GM12878 (cell line): ENCODE results near the gene ADCY9. TPM values are rescaled to one million over a fixed set of nuclear protein-coding genes. Genes with fewer than 3 reads are reported as not detected.

Source experiments
- ATAC-seq: fragments of 200-7000 bp; cut with Tn5 transposase; 3 replicates; pipeline ENCODE4 v1.9.1; 2020; ENCODE audit warnings: mild to moderate bottlenecking, moderate library complexity
- BruUV-seq: library from RNA; stranded (reverse); fragments of 400-500 nt; replicated peaks from 2 replicates; lab custom pipeline; 2021; lab: Mats Ljungman, UMichigan
- CTCF ChIA-PET: fragments of 300-600 bp; sonication (Branson Sonifier 250); formaldehyde crosslinking; extraction: SDS; loops from one replicate; lab custom pipeline; 2021; ENCODE audit warnings: inconsistent platforms; lab: Yijun Ruan, JAX
- POLR2A ChIA-PET: fragments of 350-600 bp; formaldehyde crosslinking; extraction: SDS; loops from one replicate; lab custom pipeline; 2021; ENCODE audit warnings: inconsistent platforms; lab: Charles Lee
- RAD21 ChIA-PET: fragments of 300-600 bp; sonication (Branson Sonifier 250); formaldehyde crosslinking; loops from one replicate; lab custom pipeline; 2023; ENCODE audit warnings: antibody characterized with exemption; ENCODE audit not compliant: unreplicated experiment; lab: Charles Lee
- SMC1A ChIA-PET: fragments of 300-600 bp; sonication (Branson Sonifier 250); formaldehyde crosslinking; loops from one replicate; lab custom pipeline; 2023; ENCODE audit not compliant: unreplicated experiment, uncharacterized antibody; lab: Charles Lee
- DNase-seq: peaks from one replicate; pipeline ENCODE4 v3.0.0-alpha.2; 2011; ENCODE audit warnings: low read depth, low spot score
- FAIRE-seq: peaks from 3 replicates; lab custom pipeline; 2011; peaks lifted over from hg19 to GRCh38; lab: Jason Lieb, UNC
- H2AFZ ChIP-seq: 2 replicates; pipeline ENCODE4 v1.6.0; 2011; ENCODE audit warnings: low read depth, low read length, control low read depth; ENCODE audit not compliant: control insufficient read depth
- H3K27ac ChIP-seq: 2 replicates; pipeline ENCODE4 v1.5.1; 2011; ENCODE audit warnings: control low read depth; ENCODE audit not compliant: control insufficient read depth, insufficient read depth
- H3K27me3 ChIP-seq, 2 experiments: replicated peaks in 1 of 2; 2 replicates each; pipeline versions ENCODE4 v1.6.0 to v1.6.1; 2011; ENCODE audit warnings: low read length in 1 of 2; ENCODE audit not compliant: control insufficient read depth in 2 of 2, insufficient read depth in 2 of 2
- H3K36me3 ChIP-seq, 2 experiments: 2 replicates each; pipeline ENCODE4 v1.5.1; 2011; ENCODE audit warnings: low read length in 1 of 2; ENCODE audit not compliant: control insufficient read depth in 2 of 2, insufficient read depth in 2 of 2
- H3K4me1 ChIP-seq: 2 replicates; pipeline ENCODE4 v1.6.1; 2011; ENCODE audit warnings: mild to moderate bottlenecking, low read length, moderate library complexity, mixed read lengths; ENCODE audit not compliant: control insufficient read depth, insufficient read depth
- H3K4me2 ChIP-seq: 2 replicates; pipeline ENCODE4 v1.6.0; 2011; ENCODE audit warnings: control low read depth; ENCODE audit not compliant: control insufficient read depth, insufficient read depth
- H3K4me3 ChIP-seq: fragments of 200-600 bp; sonication (generic); 2 replicates; pipeline ENCODE4 v1.5.1; 2016
- H3K79me2 ChIP-seq: 2 replicates; pipeline ENCODE4 v1.6.0; 2011; ENCODE audit warnings: low read length; ENCODE audit not compliant: control insufficient read depth, insufficient read depth
- H3K9ac ChIP-seq: 2 replicates; pipeline ENCODE4 v1.8.0; 2011; ENCODE audit warnings: low read length, control low read depth, mixed read lengths; ENCODE audit not compliant: control insufficient read depth, insufficient read depth
- H3K9me3 ChIP-seq: replicated peaks from 3 replicates; pipeline ENCODE4 v1.5.1; 2011; ENCODE audit warnings: mild to moderate bottlenecking, low read length; ENCODE audit not compliant: control insufficient read depth, insufficient read depth
- H4K20me1 ChIP-seq: 2 replicates; pipeline ENCODE4 v1.6.0; 2011; ENCODE audit not compliant: control insufficient read depth, insufficient read depth
- ASH2L ChIP-seq: fragments of 300-600, 200-600 bp; sonication (generic); IDR thresholded peaks from 2 replicates; pipeline ENCODE4 v1.6.1; 2017; ENCODE audit warnings: low read depth, mild to moderate bottlenecking, borderline replicate concordance
- CHD1 ChIP-seq: IDR thresholded peaks from 2 replicates; pipeline ENCODE4 v1.6.1; 2012; ENCODE audit warnings: low read depth, low read length, improper control_type of control experiment
- CHD2 ChIP-seq: IDR thresholded peaks from 2 replicates; pipeline ENCODE4 v1.6.1; 2011; ENCODE audit warnings: low read depth, low read length, improper control_type of control experiment, borderline replicate concordance
- EP300 ChIP-seq, 2 experiments: fragments of 150-350 bp in 1 of 2; IDR thresholded peaks; 2 replicates each; pipeline ENCODE4 v1.6.1; 2011 to 2012; ENCODE audit warnings: low read depth in 2 of 2, low read length in 2 of 2, borderline replicate concordance in 1 of 2, improper control_type of control experiment in 1 of 2, inconsistent platforms in 1 of 2; ENCODE audit not compliant: control insufficient read depth in 1 of 2
- FOXM1 ChIP-seq: IDR thresholded peaks from 2 replicates; pipeline ENCODE4 v1.6.1; 2012; ENCODE audit warnings: low read depth, mild to moderate bottlenecking, inconsistent platforms, low read length, moderate library complexity
- IKZF1 ChIP-seq: fragments of 450-650 bp; conservative IDR thresholded peaks from 2 replicates; pipeline ENCODE4 v1.6.1; 2017; ENCODE audit warnings: antibody characterized with exemption, mild to moderate bottlenecking
- IRF4 ChIP-seq: IDR thresholded peaks from 2 replicates; pipeline ENCODE4 v1.6.1; 2011; ENCODE audit warnings: low read depth, low read length
- LARP7 ChIP-seq: fragments of 450-650 bp; IDR thresholded peaks from 2 replicates; pipeline ENCODE4 v1.6.1; 2017; ENCODE audit warnings: mild to moderate bottlenecking
- MEF2A ChIP-seq: IDR thresholded peaks from 2 replicates; pipeline ENCODE4 v1.6.1; 2011; ENCODE audit warnings: low read depth, mild to moderate bottlenecking, low read length, moderate library complexity; ENCODE audit not compliant: insufficient read depth
- NFYB ChIP-seq: IDR thresholded peaks from 2 replicates; pipeline ENCODE4 v1.6.1; 2011; ENCODE audit warnings: low read depth, mild to moderate bottlenecking, low read length, improper control_type of control experiment, moderate library complexity; ENCODE audit not compliant: insufficient read depth
- NR2C2 ChIP-seq: IDR thresholded peaks from 2 replicates; pipeline ENCODE4 v1.6.1; 2011; ENCODE audit warnings: borderline replicate concordance, low read depth; ENCODE audit not compliant: control insufficient read depth, insufficient read length
- PAX5 ChIP-seq: IDR thresholded peaks from 2 replicates; pipeline ENCODE4 v1.6.1; 2011; ENCODE audit warnings: low read depth, low read length, borderline replicate concordance
- RFX5 ChIP-seq: IDR thresholded peaks from 2 replicates; pipeline ENCODE4 v1.6.1; 2011; ENCODE audit warnings: low read depth, low read length, improper control_type of control experiment
- STAT3 ChIP-seq: IDR thresholded peaks from 2 replicates; pipeline ENCODE4 v1.6.1; 2011; ENCODE audit warnings: low read depth, low read length, improper control_type of control experiment
- TCF12 ChIP-seq: IDR thresholded peaks from 2 replicates; pipeline ENCODE4 v1.6.1; 2011; ENCODE audit warnings: low read depth, mild to moderate bottlenecking, low read length
- ZNF384 ChIP-seq: IDR thresholded peaks from 2 replicates; pipeline ENCODE4 v1.6.1; 2012; ENCODE audit warnings: low read depth, mild to moderate bottlenecking, low read length, improper control_type of control experiment, borderline replicate concordance
- ZZZ3 ChIP-seq: IDR thresholded peaks from 2 replicates; pipeline ENCODE4 v1.6.1; 2011; ENCODE audit warnings: low read depth; ENCODE audit not compliant: control insufficient read depth, insufficient read length
- WGBS: methylation state at CpG from one replicate; pipeline ENCODE4 v1.1.6; 2016; ENCODE audit warnings: low lambda C conversion rate; ENCODE audit not compliant: insufficient replicate concordance, insufficient coverage; ENCODE audit errors: missing lambda C conversion rate; 5-methylcytosine and 5-hydroxymethylcytosine counted together
- in situ Hi-C: fragments of 300-500 bp; cut with MboI; formaldehyde crosslinking; loops from 9 replicates; pipeline ENCODE4 v1.14.3; 2018; ENCODE audit warnings: mixed read lengths
- intact Hi-C: fragments of 100-400 bp; cut with micrococcal nuclease; formaldehyde crosslinking; loops from one replicate; pipeline ENCODE4 v1.14.2; 2022; ENCODE audit not compliant: unreplicated experiment
- polyA plus RNA-seq, 11 experiments: library from polyadenylated mRNA; depleted of rRNA in 4 of 11; unstranded in 6 of 11; stranded (reverse) in 5 of 11; fragments of >200 nt; fragmentation: Nextera tagmentation in 4 of 11; fragmentation: Illumina TruSeq in 1 of 11; extraction: Ambion mirVana in 4 of 11; extraction: Trizol in 1 of 11; gene quantifications; 1 replicate in 1 of 11; 2 replicates in 10 of 11; pipeline versions ENCODE4 v1.2.1 to v1.2.3, GENCODE V29; 2011 to 2016; ENCODE audit warnings: inconsistent platforms in 2 of 11, missing spikeins in 2 of 11, low read depth in 1 of 11
- total RNA-seq, 4 experiments: library from RNA; depleted of rRNA in 3 of 4; stranded (reverse); fragments of >200 nt in 3 of 4; fragmentation: Illumina TruSeq in 1 of 4; extraction: Trizol in 1 of 4; gene quantifications; 2 replicates each; pipeline versions ENCODE4 v1.2.1 to v1.2.3, GENCODE V29; 2013 to 2021
- TF ChIP-seq, protein P1 (sequence below): fragments of 450-650 bp; formaldehyde crosslinking; IDR thresholded peaks from 2 replicates; pipeline ENCODE4 v1.5.0; 2022; ENCODE audit warnings: mild to moderate bottlenecking, missing genetic modification characterization
- TF ChIP-seq, protein P2 (sequence below): IDR thresholded peaks from 2 replicates; pipeline ENCODE4 v1.6.1; 2011; ENCODE audit warnings: low read depth, mild to moderate bottlenecking, low read length, moderate library complexity, borderline replicate concordance; ENCODE audit errors: extremely low read depth
- TF ChIP-seq, protein P3 (sequence below): fragments of 450-650 bp; IDR thresholded peaks from 2 replicates; pipeline ENCODE4 v1.6.1; 2016; ENCODE audit warnings: mild to moderate bottlenecking

ADCY9 gene
- total and polyA plus RNA-seq, 10 of the 15 experiments (the other 5 are each of a cell fraction or from before 2014, with no cell fraction given): 0.09 to 0.41 (median 0.15) TPM; not detected in 3

DNA sequence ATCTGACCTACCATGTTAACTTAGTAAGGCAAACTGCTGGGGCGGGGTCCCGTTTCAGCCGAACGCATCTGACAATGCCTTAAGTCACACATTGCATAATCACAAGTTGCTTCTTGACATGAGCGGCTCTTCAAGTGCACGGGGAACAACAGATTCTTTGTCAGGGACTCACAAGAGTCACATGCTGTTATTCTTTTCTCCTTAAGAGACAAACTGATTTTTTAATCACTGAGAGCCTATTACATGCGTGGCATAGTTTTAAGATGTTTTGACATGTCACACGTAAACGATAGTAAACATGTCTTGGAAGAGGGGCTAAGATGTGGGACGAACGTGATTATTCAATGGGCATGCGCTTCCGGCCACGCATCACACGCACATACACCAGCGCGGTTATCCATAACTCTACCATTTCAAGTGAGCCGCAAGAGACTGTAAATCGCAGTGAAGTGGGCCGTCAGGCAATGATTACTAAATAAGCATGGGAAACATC lies 63.4 kb downstream of the ADCY9 start:
- no peak overlapping the region for H3K4me3 ChIP-seq
- ChIA-PET POLR2A (no interaction called here), CTCF (no interaction called here), SMC1A (no interaction called here), RAD21 (no interaction called here)
- no peaks in the 10 kb centered on the region for H3K9me3 ChIP-seq
- H4K20me1 ChIP-seq: no peaks in the 10 kb centered on the region
- H2AFZ ChIP-seq: no peak overlapping the region
- H3K36me3 ChIP-seq: no peaks in the 10 kb centered on the region
- no peak overlapping the region for H3K27ac ChIP-seq
- no peaks in the 10 kb centered on the region for H3K4me1 ChIP-seq
- WGBS: 79% methylated on average over 20 of the region's 20 CpGs
- DNase-seq: no peak
- no peak for FAIRE-seq
- H3K9ac ChIP-seq: no peak overlapping the region
- H3K27me3 ChIP-seq: no peaks in the 10 kb centered on the region
- no TSS peak for BruUV-seq
- H3K4me2 ChIP-seq: no peak overlapping the region
- no peak for TF ChIP-seq EP300 (IDR thresholded peaks at IDR 0.05; ENCODE audit: borderline replicate concordance in 1 of 2, control insufficient read depth in 1 of 2, low read depth in 2 of 2, low read length in 2 of 2)
- no peak for TF ChIP-seq LARP7
- no peak for TF ChIP-seq CHD1
- TF ChIP-seq ZZZ3: no peak
- TF ChIP-seq ASH2L: no peak
- no peak for TF ChIP-seq PAX5
- TF ChIP-seq, protein P1, sequence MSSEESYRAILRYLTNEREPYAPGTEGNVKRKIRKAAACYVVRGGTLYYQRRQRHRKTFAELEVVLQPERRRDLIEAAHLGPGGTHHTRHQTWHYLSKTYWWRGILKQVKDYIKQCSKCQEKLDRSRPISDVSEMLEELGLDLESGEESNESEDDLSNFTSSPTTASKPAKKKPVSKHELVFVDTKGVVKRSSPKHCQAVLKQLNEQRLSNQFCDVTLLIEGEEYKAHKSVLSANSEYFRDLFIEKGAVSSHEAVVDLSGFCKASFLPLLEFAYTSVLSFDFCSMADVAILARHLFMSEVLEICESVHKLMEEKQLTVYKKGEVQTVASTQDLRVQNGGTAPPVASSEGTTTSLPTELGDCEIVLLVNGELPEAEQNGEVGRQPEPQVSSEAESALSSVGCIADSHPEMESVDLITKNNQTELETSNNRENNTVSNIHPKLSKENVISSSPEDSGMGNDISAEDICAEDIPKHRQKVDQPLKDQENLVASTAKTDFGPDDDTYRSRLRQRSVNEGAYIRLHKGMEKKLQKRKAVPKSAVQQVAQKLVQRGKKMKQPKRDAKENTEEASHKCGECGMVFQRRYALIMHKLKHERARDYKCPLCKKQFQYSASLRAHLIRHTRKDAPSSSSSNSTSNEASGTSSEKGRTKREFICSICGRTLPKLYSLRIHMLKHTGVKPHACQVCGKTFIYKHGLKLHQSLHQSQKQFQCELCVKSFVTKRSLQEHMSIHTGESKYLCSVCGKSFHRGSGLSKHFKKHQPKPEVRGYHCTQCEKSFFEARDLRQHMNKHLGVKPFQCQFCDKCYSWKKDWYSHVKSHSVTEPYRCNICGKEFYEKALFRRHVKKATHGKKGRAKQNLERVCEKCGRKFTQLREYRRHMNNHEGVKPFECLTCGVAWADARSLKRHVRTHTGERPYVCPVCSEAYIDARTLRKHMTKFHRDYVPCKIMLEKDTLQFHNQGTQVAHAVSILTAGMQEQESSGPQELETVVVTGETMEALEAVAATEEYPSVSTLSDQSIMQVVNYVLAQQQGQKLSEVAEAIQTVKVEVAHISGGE (CRISPR knock-in tag): no peak
- no peak for TF ChIP-seq MEF2A
- TF ChIP-seq FOXM1: no peak
- no peak for TF ChIP-seq RFX5
- no peak for TF ChIP-seq NFYB
- TF ChIP-seq ZNF384: no peak
- TF ChIP-seq, protein P2, sequence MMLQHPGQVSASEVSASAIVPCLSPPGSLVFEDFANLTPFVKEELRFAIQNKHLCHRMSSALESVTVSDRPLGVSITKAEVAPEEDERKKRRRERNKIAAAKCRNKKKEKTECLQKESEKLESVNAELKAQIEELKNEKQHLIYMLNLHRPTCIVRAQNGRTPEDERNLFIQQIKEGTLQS: no peak
- no peak for TF ChIP-seq STAT3
- TF ChIP-seq CHD2: no peak
- TF ChIP-seq NR2C2: no peak
- no peak for TF ChIP-seq IKZF1
- TF ChIP-seq IRF4: no peak
- TF ChIP-seq, protein P3, sequence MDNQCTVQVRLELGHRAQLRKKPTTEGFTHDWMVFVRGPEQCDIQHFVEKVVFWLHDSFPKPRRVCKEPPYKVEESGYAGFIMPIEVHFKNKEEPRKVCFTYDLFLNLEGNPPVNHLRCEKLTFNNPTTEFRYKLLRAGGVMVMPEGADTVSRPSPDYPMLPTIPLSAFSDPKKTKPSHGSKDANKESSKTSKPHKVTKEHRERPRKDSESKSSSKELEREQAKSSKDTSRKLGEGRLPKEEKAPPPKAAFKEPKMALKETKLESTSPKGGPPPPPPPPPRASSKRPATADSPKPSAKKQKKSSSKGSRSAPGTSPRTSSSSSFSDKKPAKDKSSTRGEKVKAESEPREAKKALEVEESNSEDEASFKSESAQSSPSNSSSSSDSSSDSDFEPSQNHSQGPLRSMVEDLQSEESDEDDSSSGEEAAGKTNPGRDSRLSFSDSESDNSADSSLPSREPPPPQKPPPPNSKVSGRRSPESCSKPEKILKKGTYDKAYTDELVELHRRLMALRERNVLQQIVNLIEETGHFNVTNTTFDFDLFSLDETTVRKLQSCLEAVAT: no peak
- TF ChIP-seq TCF12: no peak
- in situ Hi-C loops: no loop called here
- no peak for ATAC-seq
- H3K79me2 ChIP-seq: no peaks in the 10 kb centered on the region
- intact Hi-C loops: no loop called here
